Fibroblast of skin of right quadriceps (primary cell): Measurements from ENCODE around the gene LAD1.

Source experiments
- DNase-seq: peaks from one replicate; pipeline ENCODE4 v3.0.0-alpha.2; 2013

LAD1 gene

DNA sequence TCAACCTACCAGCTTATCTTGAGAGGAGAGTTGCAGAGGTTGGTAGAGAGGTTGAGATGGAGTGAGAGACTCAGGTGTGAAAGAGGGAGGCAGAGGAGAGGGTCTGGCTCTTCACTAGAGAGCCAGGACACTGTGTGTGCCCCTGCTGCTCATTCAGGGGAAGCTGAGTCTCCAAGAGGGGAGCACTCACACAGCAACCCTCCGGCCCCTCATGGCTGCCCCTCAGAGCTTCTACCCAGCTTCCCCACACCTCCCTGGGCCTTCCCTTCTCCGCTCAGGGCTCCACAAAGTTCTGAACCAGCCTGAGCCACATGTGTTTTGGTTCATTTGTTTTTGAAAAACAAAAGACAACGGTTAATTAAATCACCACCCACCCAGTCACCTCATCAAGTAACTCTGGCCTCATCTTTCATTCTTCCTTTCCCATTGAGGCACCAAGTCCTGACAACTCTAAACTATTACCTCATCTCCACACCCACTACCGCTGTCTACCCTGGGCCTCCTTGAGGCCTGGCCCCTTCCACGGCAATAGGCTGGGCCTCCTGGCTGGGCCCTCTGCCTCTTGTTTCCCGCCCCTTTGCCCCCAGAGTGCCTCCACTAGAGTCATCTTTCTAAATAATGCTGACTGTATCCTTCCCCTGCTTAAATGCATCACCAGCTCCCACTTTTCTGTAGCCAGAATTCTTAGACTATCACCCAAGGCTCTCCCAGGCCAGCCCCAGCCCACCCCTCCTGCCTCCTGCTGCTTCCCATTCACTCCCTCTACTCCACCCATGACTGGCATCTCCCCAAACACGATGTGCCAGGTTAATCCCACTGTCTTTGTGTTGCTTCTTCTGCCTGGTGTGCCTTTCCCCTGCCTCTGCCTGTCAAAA is 54.7 kb downstream of the LAD1 start:
- DNase-seq, result no peak

DNA sequence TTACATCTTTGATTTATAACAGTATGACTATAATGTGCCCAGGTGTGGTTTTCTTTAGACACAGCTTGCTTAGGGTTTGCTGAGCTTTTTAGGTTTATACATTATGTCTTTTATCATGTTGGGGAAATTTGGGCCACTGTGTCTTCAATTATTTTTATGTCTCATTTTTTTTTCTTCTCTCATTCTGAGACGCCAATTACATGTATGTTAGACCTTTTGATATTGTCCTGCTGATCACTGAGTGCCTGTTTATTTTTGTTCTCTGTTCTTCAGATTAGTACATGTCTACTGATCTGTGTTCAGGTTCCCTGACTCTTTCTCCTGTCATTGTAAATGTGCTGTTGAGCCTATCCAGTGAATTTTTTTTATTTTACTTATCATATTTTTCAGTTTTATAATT is 57.7 kb downstream of the LAD1 start:
- DNase-seq, result no peak

DNA sequence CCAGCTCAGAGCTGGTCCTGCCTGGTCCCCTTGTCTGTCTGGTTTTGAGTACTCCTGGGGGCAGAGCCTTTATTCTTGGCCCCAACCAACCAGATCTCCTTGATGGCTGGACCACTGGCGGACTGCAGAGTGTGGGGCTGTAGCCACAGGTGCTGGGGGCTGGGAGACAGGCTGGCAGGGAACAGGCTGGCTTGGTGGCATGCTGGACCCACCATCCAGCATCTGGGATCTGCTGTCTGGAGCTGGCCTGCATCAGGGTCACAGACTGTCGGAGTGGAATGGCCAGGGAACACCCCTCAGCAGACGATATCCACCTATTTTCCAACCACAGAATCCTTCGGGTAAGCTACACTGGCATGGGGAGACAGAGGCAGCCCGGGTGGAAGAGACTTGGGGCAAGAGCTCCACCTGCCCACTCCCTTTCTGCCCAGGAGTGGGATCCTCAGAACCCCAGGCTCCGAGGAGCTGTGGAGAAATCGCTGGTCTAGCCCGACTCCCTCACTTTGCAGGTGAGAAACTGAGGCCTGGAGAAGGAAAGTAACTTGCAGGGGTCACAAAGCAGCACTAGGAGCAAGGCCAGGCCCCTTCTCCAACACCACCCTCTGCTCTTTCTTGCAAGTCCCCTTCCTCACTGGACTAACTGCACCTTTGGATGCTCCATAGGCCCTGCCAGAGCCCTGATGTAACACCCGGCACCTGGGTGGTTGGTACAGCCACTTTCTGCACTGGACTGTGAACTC is 62.2 kb downstream of the LAD1 start:
- no peak for DNase-seq

DNA sequence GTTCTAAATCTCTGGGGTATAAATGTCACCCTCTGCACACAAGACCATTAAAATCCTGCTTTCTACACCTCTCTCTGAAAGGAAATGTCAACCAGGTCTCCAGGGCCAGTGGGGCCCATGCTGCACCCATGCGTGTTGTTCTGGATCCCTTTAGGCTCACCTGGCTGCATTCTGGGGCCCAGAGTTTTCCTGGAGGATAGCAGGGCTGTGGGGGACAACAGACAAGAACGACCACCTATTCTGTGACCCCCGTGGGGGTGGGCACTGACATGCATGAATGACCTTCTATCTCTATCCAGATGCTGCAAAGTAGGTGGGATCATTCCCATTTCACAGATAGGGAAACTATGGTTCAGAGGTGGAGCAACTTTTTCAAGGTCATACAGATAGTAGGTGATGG is 63.2 kb downstream of the LAD1 start:
- DNase-seq, result no peak

DNA sequence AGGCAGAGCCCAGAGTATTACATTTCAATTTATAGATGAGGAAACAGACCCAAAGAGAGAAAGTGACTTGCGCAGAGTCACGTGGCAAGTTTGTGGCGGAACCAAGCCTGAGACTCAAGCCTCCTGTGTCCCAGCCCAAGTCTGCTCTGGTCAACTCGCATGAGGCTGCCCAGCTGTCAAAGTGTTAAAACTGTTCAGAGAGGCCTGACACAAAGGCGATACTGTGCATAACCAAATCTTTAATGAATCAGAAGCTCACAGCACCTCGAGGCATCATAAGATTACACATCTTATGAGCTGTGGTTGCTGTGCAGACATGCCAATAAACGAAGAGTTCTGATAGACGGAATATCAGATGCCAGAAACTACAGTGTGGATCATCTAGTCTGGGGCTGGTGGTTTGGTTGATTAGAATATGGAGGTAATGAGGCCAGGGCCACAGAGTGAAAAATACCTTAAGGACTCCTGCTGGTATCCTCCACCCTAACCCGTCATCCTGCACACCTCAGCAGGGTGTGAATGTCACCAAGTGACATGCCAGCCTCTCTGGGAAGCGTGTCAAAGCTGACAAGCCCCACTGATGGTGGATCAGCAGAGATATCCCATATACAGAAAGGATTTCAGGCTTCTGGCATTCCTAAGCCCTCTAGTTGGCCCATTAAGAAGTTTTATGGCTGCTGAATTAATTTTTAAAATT is 63.8 kb downstream of the LAD1 start:
- DNase-seq, result no peak

DNA sequence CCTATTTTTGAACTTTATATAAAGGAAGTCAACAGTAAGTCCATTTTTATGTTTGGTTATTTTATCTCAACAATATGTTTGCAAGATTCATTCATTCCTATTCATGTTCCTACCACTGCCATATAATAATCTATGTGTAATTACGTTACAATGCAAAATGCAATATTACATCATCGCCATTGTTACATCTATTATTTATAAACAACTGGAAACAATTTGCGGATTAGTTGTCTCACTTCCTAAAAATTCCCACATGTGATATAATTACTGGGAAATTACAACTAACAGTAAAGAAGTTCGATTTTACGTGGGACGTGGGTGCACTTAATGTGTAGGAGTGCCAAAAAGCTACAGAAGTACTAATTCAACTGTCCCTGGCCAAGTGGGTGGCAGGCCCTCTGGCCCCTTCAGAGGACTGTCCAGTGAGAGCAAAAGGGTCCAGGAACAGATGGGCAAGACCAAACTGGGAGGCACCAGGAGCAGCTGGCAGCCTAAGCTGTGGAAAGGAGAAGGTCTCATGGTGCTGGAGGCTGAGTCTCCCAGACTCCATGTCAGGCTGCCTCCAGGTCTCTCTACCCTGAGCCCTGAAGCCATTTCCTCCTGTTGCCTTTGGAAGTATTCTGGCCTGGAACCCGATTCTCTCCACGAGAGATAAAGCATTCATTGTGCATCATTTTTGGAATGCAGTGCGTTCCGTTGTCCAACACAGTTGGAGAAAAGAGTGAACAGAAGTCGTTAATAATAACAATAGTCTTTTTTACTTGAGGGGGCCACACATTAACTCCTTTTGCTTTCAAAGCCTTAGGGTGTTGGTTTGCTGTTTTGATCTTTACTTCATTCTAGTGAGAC is 64.6 kb downstream of the LAD1 start:
- peak; percentile 52 for DNase-seq

DNA sequence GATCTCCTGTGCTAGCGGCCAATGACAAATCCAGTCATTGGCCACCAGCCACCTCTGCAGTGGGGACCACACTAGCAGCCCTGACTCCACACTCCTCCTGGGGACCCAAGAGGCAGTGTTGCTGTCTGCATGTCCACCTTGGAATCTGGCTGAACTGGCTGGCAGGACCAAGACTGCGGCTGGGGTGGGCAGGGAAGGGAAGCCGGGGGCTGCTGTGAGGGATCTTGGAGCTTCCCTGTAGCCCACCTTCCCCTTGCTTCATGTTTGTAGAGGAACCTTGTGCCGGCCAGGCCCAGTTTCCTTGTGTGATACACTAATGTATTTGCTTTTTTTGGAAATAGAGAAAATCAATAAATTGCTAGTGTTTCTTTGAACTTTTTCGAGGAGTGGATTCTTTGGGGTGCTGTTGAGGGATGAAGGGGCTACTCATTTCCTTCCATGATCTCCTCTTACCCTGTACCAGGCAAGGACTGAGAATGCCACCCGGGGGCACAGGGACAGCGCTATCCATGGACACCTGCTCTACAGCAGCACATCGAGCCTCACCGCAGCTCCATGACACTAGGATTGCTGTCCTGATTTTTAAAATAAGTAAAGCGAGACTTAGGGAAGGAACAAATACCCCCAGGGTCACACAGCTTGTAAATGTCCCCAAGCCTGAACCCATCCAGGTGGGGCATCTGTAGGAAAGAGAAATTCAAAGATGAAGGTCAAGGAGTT is 66.3 kb downstream of the LAD1 start:
- DNase-seq, result no peak

DNA sequence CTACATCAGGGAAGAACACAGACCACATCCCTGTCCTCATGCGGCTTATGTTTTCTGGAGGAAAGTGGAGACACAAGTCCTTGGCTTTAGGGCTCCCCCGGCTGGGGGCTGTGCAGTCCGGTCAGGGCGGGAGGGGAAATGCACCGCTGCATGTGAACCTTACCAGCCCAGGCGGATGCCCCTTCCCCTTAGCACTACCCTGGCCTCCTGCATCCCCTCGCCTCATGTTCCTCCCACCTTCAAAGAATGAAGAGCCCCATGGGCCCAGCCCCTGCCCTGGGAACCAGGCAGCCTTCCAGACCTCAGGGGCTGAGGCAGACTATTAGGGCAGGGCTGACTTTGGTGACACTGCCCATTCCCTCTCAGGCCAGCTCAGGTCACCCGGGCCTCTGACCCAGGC is 67.1 kb downstream of the LAD1 start:
- no peak for DNase-seq

DNA sequence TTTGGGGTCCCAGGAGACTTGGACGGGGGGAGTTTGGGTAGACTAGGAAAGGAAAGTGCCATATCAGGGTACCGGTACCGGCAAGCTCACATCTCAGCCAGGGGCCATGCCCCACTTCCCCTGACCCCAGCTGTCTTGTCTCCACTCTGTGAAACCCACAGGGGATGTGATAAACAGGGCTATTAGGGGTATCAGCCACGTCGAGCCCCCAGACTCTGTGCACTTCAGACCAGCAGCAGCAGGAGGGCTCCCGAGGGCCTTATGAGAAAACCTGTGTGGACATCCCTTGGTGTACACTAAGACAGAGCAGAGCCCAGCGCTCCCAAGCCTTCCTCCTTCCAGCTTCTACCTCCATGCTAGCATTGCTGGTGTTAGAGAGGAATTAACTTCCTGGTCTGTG is 68.0 kb downstream of the LAD1 start:
- no peak for DNase-seq
